HG03469 (cell line): Measurements from ENCODE around the gene NBEAL2.
"Not testable (repeated sequence)": the region's sequence is repeated elsewhere in the genome, so short reads cannot be mapped to it uniquely, and the experiment has no call there.

ENCODE experiments used
- ATAC-seq: cut with Tn5 transposase; IDR thresholded peaks from one replicate; pipeline ENCODE4 v1.9.1; 2021; ENCODE audit warnings: mild to moderate bottlenecking, moderate library complexity, moderate number of reproducible peaks; ENCODE audit not compliant: unreplicated experiment

The NBEAL2 gene

DNA sequence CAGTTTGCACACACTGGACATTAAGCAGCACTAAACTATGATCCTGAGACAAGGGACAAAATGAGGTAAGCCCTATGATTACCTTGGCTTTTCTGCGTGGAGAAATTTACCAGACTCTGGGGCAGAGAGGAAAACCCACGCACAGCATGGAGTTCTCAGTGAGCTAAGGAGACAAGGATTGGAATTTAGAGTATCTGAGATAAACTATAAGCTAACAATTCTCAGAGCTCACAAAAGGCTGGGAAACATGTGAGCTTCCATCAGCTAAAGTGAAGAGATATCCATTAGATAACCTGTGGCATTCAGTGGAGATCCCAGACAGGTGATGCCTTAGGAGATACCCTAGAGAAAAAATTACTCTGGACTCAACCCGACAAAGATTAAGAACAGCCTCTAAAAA, 48.7 kb downstream of the NBEAL2 start:
- ATAC-seq, result no peak

DNA sequence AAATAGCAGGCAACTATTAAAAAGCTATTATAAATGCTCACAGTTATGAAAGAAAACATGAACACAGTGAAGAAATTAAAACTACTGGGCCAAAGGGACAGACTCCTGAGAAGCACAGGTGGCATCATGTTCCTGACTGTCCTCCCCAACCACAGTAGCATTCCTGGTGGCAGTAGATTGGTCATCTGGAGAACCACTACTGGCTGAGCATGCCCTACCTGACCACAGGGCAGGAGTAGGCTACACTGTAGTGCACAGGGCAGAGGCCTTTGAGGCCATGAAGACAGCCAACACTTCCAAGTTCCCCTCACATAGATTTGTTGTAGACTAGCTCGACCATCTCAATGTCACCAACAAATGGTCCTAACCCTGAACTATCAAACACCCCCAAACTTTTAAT, 49.2 kb downstream of the NBEAL2 start:
- no peak for ATAC-seq

DNA sequence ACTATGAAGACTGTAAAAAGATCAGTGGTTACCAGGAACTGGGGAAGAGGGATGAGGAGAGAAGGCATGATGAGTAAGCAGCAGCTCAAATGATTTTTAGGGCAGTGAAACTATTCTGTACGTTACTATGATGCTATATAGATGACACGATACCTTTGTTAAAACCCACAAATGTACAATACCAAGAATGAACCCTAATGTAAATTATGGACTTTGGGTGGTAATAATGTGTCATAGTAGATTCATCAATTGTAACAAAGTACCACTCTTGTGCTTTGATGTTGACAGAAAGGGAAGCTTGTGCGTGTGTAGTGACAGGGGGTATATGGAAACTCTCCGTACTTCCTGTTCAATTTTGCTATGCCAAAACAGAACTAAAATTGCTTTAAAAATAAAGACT, 51.6 kb downstream of the NBEAL2 start:
- not testable (repeated sequence) for ATAC-seq

DNA sequence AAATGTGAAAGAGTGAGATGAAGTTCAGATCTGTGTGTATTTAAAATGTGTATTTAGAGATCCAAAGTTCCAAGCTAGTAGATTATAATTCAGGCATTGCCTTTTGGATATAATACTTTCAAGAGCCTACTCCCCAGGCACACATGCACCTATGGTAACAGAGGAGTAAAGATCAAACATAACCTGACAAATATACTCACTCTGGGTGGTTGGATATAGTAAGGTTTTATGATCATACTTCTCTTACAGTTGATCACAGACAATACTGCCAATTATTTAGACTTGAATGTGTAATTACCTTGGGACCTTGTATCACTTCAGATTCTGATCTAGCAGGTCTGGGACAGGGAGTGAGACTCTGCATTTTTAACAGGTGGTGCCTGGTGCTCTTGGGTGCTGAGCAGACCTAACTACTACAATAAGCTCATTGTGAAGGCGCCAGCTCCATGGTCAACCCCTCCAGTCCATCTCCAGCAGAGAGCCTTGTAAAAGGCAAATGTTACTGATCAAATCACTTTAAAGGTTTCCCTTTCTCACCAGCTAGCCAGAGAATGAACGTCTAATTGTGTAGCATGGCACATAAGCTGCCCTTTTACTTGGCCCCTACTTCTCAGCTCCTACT, 55.5 kb downstream of the NBEAL2 start:
- no peak for ATAC-seq

DNA sequence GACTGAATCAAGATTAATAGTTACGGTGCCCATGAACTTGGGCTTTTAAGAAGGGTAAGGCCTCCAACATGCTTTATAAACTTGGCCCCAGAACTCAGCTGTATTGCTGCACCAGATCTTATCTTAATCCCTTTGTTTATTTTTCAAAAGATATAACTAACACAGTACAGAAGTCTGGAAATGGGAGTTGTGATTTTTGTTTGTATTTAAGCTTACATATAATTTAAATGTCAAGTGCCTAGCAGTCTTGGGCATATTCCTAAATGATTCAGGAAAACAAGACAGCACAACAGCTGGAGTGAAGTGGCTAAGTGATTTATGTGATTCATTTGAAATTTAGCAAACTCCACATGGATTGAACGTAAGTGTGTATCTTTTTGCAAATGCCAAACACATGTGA, 56.2 kb downstream of the NBEAL2 start:
- ATAC-seq, result no peak

DNA sequence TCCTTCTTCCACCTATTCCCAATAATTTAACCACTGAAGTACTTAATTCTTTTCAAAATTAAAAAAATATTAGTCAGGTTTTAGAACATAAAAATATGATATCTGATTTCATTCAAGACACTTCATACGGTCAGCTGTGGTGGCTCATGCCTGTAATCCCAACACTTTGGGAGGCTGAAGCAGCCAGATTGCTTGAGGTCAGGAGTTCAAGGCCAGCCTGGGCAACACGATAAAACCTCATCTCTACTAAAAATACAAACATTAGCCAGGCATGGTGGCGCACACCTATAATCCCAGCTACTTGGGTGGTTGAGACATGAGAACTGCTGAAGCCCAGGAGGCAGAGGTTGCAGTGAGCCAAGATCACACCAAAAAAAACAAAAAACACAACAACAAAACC, 56.7 kb downstream of the NBEAL2 start:
- ATAC-seq, result no peak

DNA sequence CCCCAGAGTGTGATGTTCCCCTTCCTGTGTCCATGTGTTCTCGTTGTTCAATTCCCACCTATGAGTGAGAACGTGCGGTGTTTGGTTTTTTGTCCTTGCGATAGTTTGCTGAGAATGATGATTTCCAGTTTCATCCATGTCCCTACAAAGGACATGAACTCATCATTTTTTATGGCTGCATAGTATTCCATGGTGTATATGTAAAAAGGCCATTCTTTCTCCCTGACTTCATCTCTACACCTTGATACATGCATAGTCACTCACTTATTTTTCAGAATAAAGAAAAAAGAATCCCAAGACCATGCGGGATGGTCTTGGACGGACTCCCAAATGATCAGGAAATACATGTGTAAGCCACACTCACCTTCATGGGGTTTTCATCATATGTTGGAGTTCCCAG, 57.8 kb downstream of the NBEAL2 start:
- not testable (repeated sequence) for ATAC-seq

DNA sequence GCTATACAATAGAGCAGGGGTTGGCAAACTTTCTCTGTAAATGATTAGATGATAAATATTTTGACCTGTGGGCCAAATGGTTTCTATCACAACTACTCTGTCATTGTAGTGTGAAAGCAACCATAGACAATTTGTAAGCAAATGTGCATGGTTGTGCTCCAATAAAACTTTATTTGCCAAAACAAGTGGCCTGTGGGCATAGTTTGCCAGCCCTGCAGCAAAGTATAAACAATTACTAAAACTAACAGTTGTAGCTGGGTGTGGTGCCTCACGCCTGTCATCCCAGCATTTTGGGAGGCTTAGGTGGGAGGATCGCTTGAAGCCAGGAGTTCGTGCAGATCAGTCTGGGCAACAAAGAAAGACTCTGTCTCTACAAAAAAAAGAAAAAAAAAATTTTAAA, 61.6 kb downstream of the NBEAL2 start:
- ATAC-seq, result no peak

DNA sequence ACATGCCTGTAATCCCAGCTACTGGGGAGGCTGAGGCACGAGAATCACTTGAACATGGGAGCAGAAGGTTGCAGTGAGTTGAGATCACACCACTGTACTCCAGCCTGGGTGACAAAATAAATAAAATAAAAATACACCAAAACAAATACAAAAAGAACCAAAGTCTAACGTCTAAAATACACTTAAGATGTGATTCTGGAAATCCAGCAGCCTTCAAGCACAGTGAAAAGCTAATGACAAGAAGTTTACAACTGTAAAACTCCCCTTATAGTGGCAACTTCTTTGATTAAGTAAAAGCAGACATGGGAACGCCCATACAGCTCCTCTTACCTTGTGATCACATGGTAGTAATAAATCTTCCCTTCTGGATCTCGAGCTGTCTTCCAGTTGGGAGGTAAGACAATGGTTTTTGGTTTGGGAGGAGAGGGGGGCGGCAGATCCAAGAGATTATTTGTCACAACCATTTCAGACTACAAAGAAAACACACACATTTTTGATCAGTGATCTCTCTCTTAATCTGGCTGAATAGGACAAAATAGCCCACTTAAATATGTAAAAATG, 62.8 kb downstream of the NBEAL2 start:
- ATAC-seq, result no peak

DNA sequence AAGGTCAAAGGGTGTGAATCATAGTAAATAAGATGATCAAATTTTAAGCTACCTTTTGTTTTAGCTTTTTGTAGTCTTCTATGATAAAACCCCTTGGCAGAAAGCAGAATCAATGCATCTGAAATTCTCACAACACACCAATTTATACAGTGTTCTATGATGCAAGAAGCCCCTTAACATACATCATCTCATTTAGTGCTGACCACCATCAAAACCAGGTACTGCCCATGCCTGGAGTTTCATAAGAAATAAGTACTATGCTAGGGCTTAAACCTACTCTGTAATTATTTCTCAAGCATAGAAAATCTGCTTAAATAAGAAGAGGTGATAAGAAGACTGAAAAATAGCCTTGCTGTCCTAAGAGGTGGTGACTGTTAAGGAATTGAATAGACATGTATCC, 67.6 kb downstream of the NBEAL2 start:
- no peak for ATAC-seq

DNA sequence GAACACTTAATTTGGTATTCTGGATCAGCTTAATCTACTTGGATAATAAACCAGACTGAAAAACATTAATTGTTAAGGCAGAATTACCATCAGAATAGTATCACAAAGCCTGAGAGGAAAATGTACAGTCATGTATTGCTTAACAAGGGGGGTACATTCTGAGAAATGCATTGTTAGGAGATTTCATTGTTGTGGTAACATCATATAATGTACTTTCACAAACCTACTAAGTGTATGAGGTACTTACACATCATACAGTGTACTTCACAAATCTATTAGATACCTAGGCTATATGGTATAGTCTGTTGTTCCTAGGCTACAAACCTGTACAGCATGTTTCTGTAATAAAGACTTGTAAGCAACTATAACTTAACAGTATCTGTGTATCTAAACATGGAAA, 68.2 kb downstream of the NBEAL2 start:
- ATAC-seq, result no peak

DNA sequence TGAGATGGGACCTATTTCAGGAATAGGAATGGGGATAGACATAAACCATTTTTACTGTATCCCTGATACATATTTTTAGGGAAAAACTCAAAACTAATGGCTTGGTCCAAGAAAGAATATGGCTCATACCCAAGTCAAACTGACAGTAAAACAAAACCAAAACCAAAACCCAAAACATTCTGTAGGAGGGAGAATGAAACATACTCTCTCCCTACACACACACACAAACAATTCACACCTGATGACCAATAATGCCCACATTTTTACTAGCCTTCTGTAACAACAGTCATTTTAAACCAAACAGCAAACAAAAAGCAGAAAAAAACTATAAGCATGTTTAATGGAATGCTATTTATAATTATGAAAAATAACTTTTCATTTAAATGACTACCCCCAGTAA, 74.9 kb downstream of the NBEAL2 start:
- no peak for ATAC-seq

DNA sequence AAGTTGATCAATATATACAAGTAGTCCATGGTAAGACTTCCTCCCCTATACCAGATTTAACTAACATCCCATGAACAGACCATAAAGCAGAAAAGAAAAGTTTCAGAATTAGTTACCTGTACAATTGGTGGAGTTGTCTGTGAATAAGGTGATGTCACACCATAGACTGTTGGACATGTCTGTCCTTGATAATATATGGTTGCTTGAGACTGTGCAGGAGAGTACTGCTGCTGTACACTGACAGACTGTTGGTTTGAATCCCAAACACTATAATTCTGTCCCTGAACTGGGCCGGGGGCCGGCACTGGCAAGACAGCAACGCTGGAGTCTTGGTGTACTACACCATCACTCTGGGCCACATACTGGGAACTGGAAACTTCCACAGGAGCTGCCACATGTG, 77.2 kb downstream of the NBEAL2 start:
- no peak for ATAC-seq

DNA sequence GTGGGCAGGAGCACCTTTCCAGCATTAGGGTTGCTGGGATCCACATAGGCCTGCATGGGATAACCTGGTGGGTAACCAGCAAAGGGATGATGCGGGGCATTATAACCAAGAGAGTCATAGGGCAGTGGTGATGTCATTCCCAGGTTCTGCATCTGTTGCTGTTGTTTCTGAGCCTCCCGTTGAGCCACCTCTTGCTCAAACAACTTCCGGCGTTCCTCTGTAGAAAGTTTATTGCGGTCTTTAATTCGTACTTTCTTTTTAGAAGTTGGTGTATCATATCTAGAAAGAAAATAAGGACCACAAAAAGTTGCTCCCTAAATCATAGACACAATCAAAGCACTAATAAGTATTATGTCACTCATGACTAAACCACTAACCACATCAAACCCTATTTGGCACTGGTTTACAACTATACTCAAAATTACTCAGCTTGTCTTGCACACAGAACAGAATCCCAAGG, 77.8 kb downstream of the NBEAL2 start:
- ATAC-seq, result no peak
